ENCODE results near the gene ATP1A2.

ATP1A2 gene

GRCh38 chr1:160148121-160148520 is 32.6 kb downstream of the ATP1A2 start:
- Histone ChIP-seq H3K4me1 (ENCODE audit: control insufficient read depth in 1 of 2, insufficient read depth in 2 of 2, low read length in 2 of 2) (no peaks in the 10 kb centered on the region), H3K4ac (ENCODE audit: low read depth, low read length) (no peak overlapping the region), H2BK5ac (ENCODE audit: low read depth, low read length, poor library complexity) (no peak overlapping the region), H2BK120ac (ENCODE audit: insufficient read depth, low read length, poor library complexity) (no peak overlapping the region), H3K79me1 (ENCODE audit: low read length) (no peaks in the 10 kb centered on the region), H3K27ac (ENCODE audit: low read depth, low read length) (no peak overlapping the region), H4K8ac (ENCODE audit: low read depth, low read length) (no peak overlapping the region), H3K79me2 (ENCODE audit: control insufficient read depth, insufficient read depth, low read length, poor library complexity) (no peaks in the 10 kb centered on the region), H3K14ac (ENCODE audit: low read length) (no peak overlapping the region), H3K4me2 (ENCODE audit: low read length) (no peak overlapping the region), H3K36me3 (ENCODE audit: control insufficient read depth in 1 of 2, insufficient read depth in 2 of 2, low read length in 2 of 2) (no peaks in the 10 kb centered on the region), H3K4me3 (ENCODE audit: low read depth, low read length) (no peak overlapping the region), H4K12ac (ENCODE audit: low read depth, low read length) (no peak overlapping the region), H3K23ac (ENCODE audit: low read length) (no peak overlapping the region), H3K18ac (ENCODE audit: low read length) (no peak overlapping the region), H3K9me3 (ENCODE audit: insufficient read depth, low read depth, low read length) (peaks cover 2% of the 10 kb centered on the region), H2BK12ac (ENCODE audit: low read length) (no peak overlapping the region), H4K91ac (ENCODE audit: low read depth, low read length) (no peak overlapping the region), H3K27me3 (ENCODE audit: insufficient read depth, low read length) (no peaks in the 10 kb centered on the region), H2AFZ (ENCODE audit: insufficient read depth, low read length, poor library complexity) (no peak overlapping the region), H3K9ac (ENCODE audit: low read length) (no peak overlapping the region), H2AK5ac (ENCODE audit: low read length) (no peak overlapping the region)
- no CpG with 5 or more reads among the region's 3 CpGs for WGBS (ENCODE audit: extremely low coverage, insufficient coverage, insufficient read length)
- no peak for DNase-seq

- no peak overlapping the region for H2BK5ac ChIP-seq (ENCODE audit: low read depth, low read length, poor library complexity)
- H3K4me1 ChIP-seq (ENCODE audit: control insufficient read depth in 1 of 2, insufficient read depth in 2 of 2, low read length in 2 of 2) = no peaks in the 10 kb centered on the region
- H3K4me3 ChIP-seq (ENCODE audit: low read depth, low read length) = no peak overlapping the region
- no peak overlapping the region for H3K23ac ChIP-seq (ENCODE audit: low read length)
- no peak overlapping the region for H2BK120ac ChIP-seq (ENCODE audit: insufficient read depth, low read length, poor library complexity)
- no peak for DNase-seq
- H2AFZ ChIP-seq (ENCODE audit: insufficient read depth, low read length, poor library complexity) = no peak overlapping the region
- no peak overlapping the region for H3K4ac ChIP-seq (ENCODE audit: low read depth, low read length)
- H3K27me3 ChIP-seq (ENCODE audit: insufficient read depth, low read length) = no peaks in the 10 kb centered on the region
- no peak overlapping the region for H4K12ac ChIP-seq (ENCODE audit: low read depth, low read length)
- no peak overlapping the region for H2AK5ac ChIP-seq (ENCODE audit: low read length)
- no peaks in the 10 kb centered on the region for H3K36me3 ChIP-seq (ENCODE audit: control insufficient read depth in 1 of 2, insufficient read depth in 2 of 2, low read length in 2 of 2)
- no peak overlapping the region for H3K18ac ChIP-seq (ENCODE audit: low read length)
- H4K8ac ChIP-seq (ENCODE audit: low read depth, low read length) = no peak overlapping the region
- no peak overlapping the region for H4K91ac ChIP-seq (ENCODE audit: low read depth, low read length)
- no peak overlapping the region for H3K14ac ChIP-seq (ENCODE audit: low read length)
- no peak overlapping the region for H3K9ac ChIP-seq (ENCODE audit: low read length)
- no peak overlapping the region for H3K4me2 ChIP-seq (ENCODE audit: low read length)
- no peaks in the 10 kb centered on the region for H3K79me1 ChIP-seq (ENCODE audit: low read length)
- H2BK12ac ChIP-seq (ENCODE audit: low read length) = no peak overlapping the region
- peaks cover 2% of the 10 kb centered on the region for H3K9me3 ChIP-seq (ENCODE audit: insufficient read depth, low read depth, low read length)
- no peaks in the 10 kb centered on the region for H3K79me2 ChIP-seq (ENCODE audit: control insufficient read depth, insufficient read depth, low read length, poor library complexity)
- no peak overlapping the region for H3K27ac ChIP-seq (ENCODE audit: low read depth, low read length)
Measured at GRCh38 chr1:160149233-160149632, 33.7 kb downstream of the ATP1A2 start.

GRCh38 chr1:160149716-160150115 is 34.2 kb downstream of the ATP1A2 start:
- Histone ChIP-seq H2AK5ac (ENCODE audit: low read length) (no peak overlapping the region), H2BK5ac (ENCODE audit: low read depth, low read length, poor library complexity) (no peak overlapping the region), H2AFZ (ENCODE audit: insufficient read depth, low read length, poor library complexity) (no peak overlapping the region), H3K18ac (ENCODE audit: low read length) (no peak overlapping the region), H3K4me3 (ENCODE audit: low read depth, low read length) (no peak overlapping the region), H3K4me1 (ENCODE audit: control insufficient read depth in 1 of 2, insufficient read depth in 2 of 2, low read length in 2 of 2) (no peaks in the 10 kb centered on the region), H3K79me1 (ENCODE audit: low read length) (no peaks in the 10 kb centered on the region), H4K12ac (ENCODE audit: low read depth, low read length) (no peak overlapping the region), H2BK120ac (ENCODE audit: insufficient read depth, low read length, poor library complexity) (no peak overlapping the region), H3K23ac (ENCODE audit: low read length) (no peak overlapping the region), H3K4me2 (ENCODE audit: low read length) (no peak overlapping the region), H3K4ac (ENCODE audit: low read depth, low read length) (no peak overlapping the region), H3K9me3 (ENCODE audit: insufficient read depth, low read depth, low read length) (peaks cover 2% of the 10 kb centered on the region), H3K14ac (ENCODE audit: low read length) (no peak overlapping the region), H2BK12ac (ENCODE audit: low read length) (no peak overlapping the region), H3K36me3 (ENCODE audit: control insufficient read depth in 1 of 2, insufficient read depth in 2 of 2, low read length in 2 of 2) (no peaks in the 10 kb centered on the region), H3K27ac (ENCODE audit: low read depth, low read length) (no peak overlapping the region), H3K27me3 (ENCODE audit: insufficient read depth, low read length) (no peaks in the 10 kb centered on the region), H3K79me2 (ENCODE audit: control insufficient read depth, insufficient read depth, low read length, poor library complexity) (no peaks in the 10 kb centered on the region), H3K9ac (ENCODE audit: low read length) (no peak overlapping the region), H4K91ac (ENCODE audit: low read depth, low read length) (no peak overlapping the region), H4K8ac (ENCODE audit: low read depth, low read length) (no peak overlapping the region)
- no CpG with 5 or more reads among the region's 2 CpGs for WGBS (ENCODE audit: extremely low coverage, insufficient coverage, insufficient read length)
- DNase-seq = no peak

DNA sequence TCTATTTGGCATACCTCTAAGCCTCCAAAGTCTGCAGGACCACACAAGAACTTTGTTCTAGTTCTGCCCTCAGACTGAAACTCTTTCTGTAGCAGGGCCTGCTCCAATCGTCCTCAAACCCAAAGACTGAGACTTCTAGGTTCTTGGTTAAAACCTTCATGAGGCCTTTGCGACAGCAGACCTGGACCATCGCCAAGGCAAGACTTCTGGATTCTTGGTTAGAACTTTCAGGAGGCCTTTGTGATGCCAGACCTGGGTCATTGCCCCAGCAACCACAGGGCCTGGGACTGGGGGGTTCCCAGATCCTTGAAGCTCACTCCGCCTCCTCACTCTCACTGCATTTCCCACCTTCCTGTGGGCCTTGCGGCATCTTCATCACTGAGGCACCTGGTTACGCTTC is 35.7 kb downstream of the ATP1A2 start, which contains the start of gene ATP1A4:
TSS of gene ATP1A4 (plus strand) at position 301 of the 400 bp plus-strand sequence. CDS start 438 bp downstream, outside the sequence.
- DNase-seq = no peak

More for the DNA sequence above, 35.7 kb downstream of the ATP1A2 start, which contains the start of gene ATP1A4:
- H3K4ac ChIP-seq (ENCODE audit: low read depth, low read length) = no peak within 1 kb of the TSS
- no peaks in the 10 kb centered on the region for H3K79me1 ChIP-seq (ENCODE audit: low read length)
- H4K91ac ChIP-seq (ENCODE audit: low read depth, low read length) = no peak within 1 kb of the TSS
- no peak within 1 kb of the TSS for H4K12ac ChIP-seq (ENCODE audit: low read depth, low read length)
- H2AFZ ChIP-seq (ENCODE audit: insufficient read depth, low read length, poor library complexity) = no peak within 1 kb of the TSS
- no peak within 1 kb of the TSS for H3K23ac ChIP-seq (ENCODE audit: low read length)
- no peaks in the 10 kb centered on the region for H3K36me3 ChIP-seq (ENCODE audit: control insufficient read depth in 1 of 2, insufficient read depth in 2 of 2, low read length in 2 of 2)
- WGBS (ENCODE audit: extremely low coverage, insufficient coverage, insufficient read length) = no CpG with 5 or more reads among the region's 6 CpGs
- H4K8ac ChIP-seq (ENCODE audit: low read depth, low read length) = no peak within 1 kb of the TSS
- H3K18ac ChIP-seq (ENCODE audit: low read length) = no peak within 1 kb of the TSS
- H3K27ac ChIP-seq (ENCODE audit: low read depth, low read length) = no peak within 1 kb of the TSS
- H3K4me3 ChIP-seq (ENCODE audit: low read depth, low read length) = no peak within 1 kb of the TSS
- H3K14ac ChIP-seq (ENCODE audit: low read length) = no peak within 1 kb of the TSS
- no peak within 1 kb of the TSS for H2AK5ac ChIP-seq (ENCODE audit: low read length)
- no peak within 1 kb of the TSS for H2BK120ac ChIP-seq (ENCODE audit: insufficient read depth, low read length, poor library complexity)
- H3K27me3 ChIP-seq (ENCODE audit: insufficient read depth, low read length) = no peaks in the 10 kb centered on the region
- H3K4me2 ChIP-seq (ENCODE audit: low read length) = no peak within 1 kb of the TSS
- no peaks in the 10 kb centered on the region for H3K9me3 ChIP-seq (ENCODE audit: insufficient read depth, low read depth, low read length)
- no peak within 1 kb of the TSS for H2BK12ac ChIP-seq (ENCODE audit: low read length)
- H3K4me1 ChIP-seq (ENCODE audit: control insufficient read depth in 1 of 2, insufficient read depth in 2 of 2, low read length in 2 of 2) = no peaks in the 10 kb centered on the region
- H2BK5ac ChIP-seq (ENCODE audit: low read depth, low read length, poor library complexity) = no peak within 1 kb of the TSS
- H3K79me2 ChIP-seq (ENCODE audit: control insufficient read depth, insufficient read depth, low read length, poor library complexity) = no peaks in the 10 kb centered on the region
- no peak within 1 kb of the TSS for H3K9ac ChIP-seq (ENCODE audit: low read length)

Data from trophoblast cell (in vitro differentiated cells and primary cell).